Spleen (tissue), 11 donors: ENCODE data around the gene HSPA12B. TPM values are rescaled to one million over a fixed set of nuclear protein-coding genes. Genes with fewer than 3 reads are reported as not detected.
A peak's percentile ranks its signal among the peaks of the same experiment; 100 is the strongest.

Experiments used
- DNase-seq: peaks from one replicate; pipeline ENCODE4 v3.0.0-alpha.2; 2020
- H3K27ac ChIP-seq, 8 donors: fragments of 200-600 bp; sonication (generic) in 7 of 8; 1 replicate in 4 of 8; 2 replicates in 4 of 8; pipeline versions ENCODE4 v1.5.0 to v1.8.0; 2016 to 2021; ENCODE audit warnings: inconsistent platforms in 4 of 8, mild to moderate bottlenecking in 4 of 8, moderate library complexity in 1 of 8
- H3K27me3 ChIP-seq, 7 donors: fragments of 200-600 bp; sonication (generic) in 6 of 7; replicated peaks in 1 of 7; 1 replicate in 4 of 7; 2 replicates in 3 of 7; pipeline versions ENCODE4 v1.5.0 to v1.8.0; 2016 to 2021; ENCODE audit warnings: inconsistent platforms in 3 of 7, mild to moderate bottlenecking in 1 of 7
- H3K36me3 ChIP-seq, 6 donors: fragments of 200-600 bp; sonication (generic) in 5 of 6; 1 replicate in 4 of 6; 2 replicates in 2 of 6; pipeline versions ENCODE4 v1.5.0 to v1.8.0; 2016 to 2021; ENCODE audit warnings: inconsistent platforms in 2 of 6
- H3K4me1 ChIP-seq, 6 donors: fragments of 200-600 bp; sonication (generic) in 5 of 6; 1 replicate in 3 of 6; 2 replicates in 3 of 6; pipeline versions ENCODE4 v1.5.0 to v1.8.0; 2016 to 2021; ENCODE audit warnings: inconsistent platforms in 3 of 6
- H3K4me3 ChIP-seq, 8 donors: fragments of 200-600 bp; sonication (generic) in 7 of 8; 1 replicate in 4 of 8; 2 replicates in 4 of 8; pipeline versions ENCODE4 v1.5.0 to v1.8.0; 2016 to 2021; ENCODE audit warnings: inconsistent platforms in 4 of 8, mild to moderate bottlenecking in 4 of 8, moderate library complexity in 2 of 8
- H3K9me3 ChIP-seq, 8 donors: fragments of 200-600 bp; sonication (generic) in 7 of 8; 1 replicate in 4 of 8; 2 replicates in 4 of 8; pipeline versions ENCODE4 v1.5.0 to v1.8.0; 2016 to 2021; ENCODE audit warnings: inconsistent platforms in 4 of 8
- CTCF ChIP-seq, 11 experiments: fragments of 200-600 bp in 7 of 11; fragments of 450-650 bp in 4 of 11; sonication (generic) in 4 of 11; IDR thresholded peaks in 8 of 11; conservative IDR thresholded peaks in 3 of 11; 1 replicate in 7 of 11; 2 replicates in 4 of 11; pipeline versions ENCODE4 v1.4.0 to v1.8.0; 2016 to 2021; ENCODE audit warnings: antibody characterized with exemption in 11 of 11, inconsistent platforms in 4 of 11, mild to moderate bottlenecking in 1 of 11
- POLR2A ChIP-seq, 3 donors: fragments of 450-650 bp; IDR thresholded peaks; one replicate each; pipeline ENCODE4 v1.5.1; 2017; ENCODE audit warnings: antibody characterized with exemption in 3 of 3, mild to moderate bottlenecking in 1 of 3
- POLR2AphosphoS5 ChIP-seq, 3 donors: sonication (generic); formaldehyde crosslinking; IDR thresholded peaks; one replicate each; pipeline ENCODE4 v1.5.1; 2017; ENCODE audit warnings: antibody characterized with exemption in 3 of 3
- WGBS, 5 donors: extraction: QIAGEN DNeasy Blood & Tissue Kit in 3 of 5; methylation state at CpG; one replicate each; pipeline versions ENCODE4 v1.1.5 to v1.1.7; 2013 to 2018; 5-methylcytosine and 5-hydroxymethylcytosine counted together
- intact Hi-C: fragments of 100-400 bp; cut with DNase I; formaldehyde crosslinking; loops from one replicate; pipeline ENCODE4 v1.15.0; 2023; ENCODE audit warnings: low total_unique reads
- polyA plus RNA-seq, 3 donors: library from polyadenylated mRNA; stranded (reverse); fragments of 200-250 nt; gene quantifications; one replicate each; pipeline ENCODE4 v1.2.1, GENCODE V29; 2013
- total RNA-seq, 7 donors: library from RNA; depleted of rRNA in 3 of 7; stranded (reverse); fragments of >200 nt in 3 of 7; fragmentation: NEBNext Ultra II Directional in 4 of 7; extraction: Animal tissue kit (Norgen Biotek cat#: 25700) in 4 of 7; gene quantifications; one replicate each; pipeline versions ENCODE4 v1.1.0 to v1.2.1, GENCODE V29; 2016 to 2021
- donor health status: healthy with polysubstance abuse.
- donor health status: DM: no; HTN: no; CAD: no; lungs with moderate emphysema.
- donor health status: DM: no; HTN: no; CAD: no.
- donor health status: Bipolar disorder and iron deficiency.
- donor health status: healthy.
- donor health status: DM: no; HTN: no; CAD: no.
- donor health status: DM: yes; HTN: yes; CAD: no.

Gene HSPA12B
- total and polyA plus RNA-seq, 10 donors, result 5.7 to 74.0 (median 27.2) TPM

- peaks cover 0 to 86% (median 28%) of the 10 kb centered on the region in 6 donors for H3K4me1 ChIP-seq
- WGBS, 5 donors, result 56 to 68% (median 63%) methylated on average over 10 of the region's 10 CpGs
- no peak for TF ChIP-seq POLR2AphosphoS5 (IDR thresholded peaks at IDR 0.05)
- no peak for TF ChIP-seq CTCF (IDR thresholded peaks at IDR 0.05 in 8 of 11, conservative IDR thresholded peaks at IDR 0.05 in 3 of 11)
- TF ChIP-seq POLR2A (IDR thresholded peaks at IDR 0.05), result no peak
- no peaks in the 10 kb centered on the region for H3K9me3 ChIP-seq
- no peaks in the 10 kb centered on the region for H3K27me3 ChIP-seq
- H3K4me3 ChIP-seq, result no peak overlapping the region
- intact Hi-C loops, result no loop called here
- peaks cover 0 to 65% (median 5%) of the 10 kb centered on the region in 6 donors for H3K36me3 ChIP-seq
- peak overlapping the region in 6 of 8 donors; percentile 36 to 73 (median 68) for H3K27ac ChIP-seq
- DNase-seq, result no peak
Measured at GRCh38 chr20:3760655-3761348, 28.3 kb downstream of the HSPA12B start.

- TF ChIP-seq POLR2AphosphoS5 (IDR thresholded peaks at IDR 0.05), result no peak
- no peak for TF ChIP-seq POLR2A (IDR thresholded peaks at IDR 0.05)
- TF ChIP-seq CTCF (IDR thresholded peaks at IDR 0.05 in 8 of 11, conservative IDR thresholded peaks at IDR 0.05 in 3 of 11), result no peak
- Histone ChIP-seq H3K27me3 (no peaks in the 10 kb centered on the region), H3K27ac (peak overlapping the region in 4 of 8 donors; percentile 20 to 97 (median 92)), H3K9me3 (no peaks in the 10 kb centered on the region), H3K4me1 (peaks cover 11 to 94% (median 52%) of the 10 kb centered on the region in 6 donors), H3K36me3 (peaks cover 0 to 34% (median 0%) of the 10 kb centered on the region in 6 donors), H3K4me3 (no peak overlapping the region)
- intact Hi-C loops, result no loop called here
- no peak for DNase-seq
- 85 to 94% (median 90%) methylated on average over 4 to 8 of the region's 8 CpGs for WGBS, 5 donors
Measured at GRCh38 chr20:3763671-3764601, 31.5 kb downstream of the HSPA12B start.

- H3K27me3 ChIP-seq, result no peaks in the 10 kb centered on the region
- H3K4me3 ChIP-seq, result no peak overlapping the region
- no peak for TF ChIP-seq CTCF (IDR thresholded peaks at IDR 0.05 in 8 of 11, conservative IDR thresholded peaks at IDR 0.05 in 3 of 11)
- TF ChIP-seq POLR2AphosphoS5 (IDR thresholded peaks at IDR 0.05), result no peak
- TF ChIP-seq POLR2A (IDR thresholded peaks at IDR 0.05), result no peak
- intact Hi-C loops, result no loop called here
- 71 to 91% (median 88%) methylated on average over 3 of the region's 3 CpGs for whole genome bisulfite sequencing, 5 donors
- peaks cover 12 to 94% (median 52%) of the 10 kb centered on the region in 6 donors for H3K4me1 ChIP-seq
- H3K27ac ChIP-seq, result peak overlapping the region in 4 of 8 donors; percentile 20 to 97 (median 92)
- DNase-seq, result no peak
- no peaks in the 10 kb centered on the region for H3K9me3 ChIP-seq
- peaks cover 0 to 27% (median 0%) of the 10 kb centered on the region in 6 donors for H3K36me3 ChIP-seq
Measured at GRCh38 chr20:3764659-3765058, 32.2 kb downstream of the HSPA12B start.
